Activated T-cell treated with anti-CD3 and anti-CD28 coated beads for 1 hour (primary cell): ENCODE results near the gene RPS10.
A peak's percentile ranks its signal among the peaks of the same experiment; 100 is the strongest.
"Not testable (repeated sequence)": the region's sequence is repeated elsewhere in the genome, so short reads cannot be mapped to it uniquely, and the experiment has no call there.

Source experiments
- DNase-seq: peaks from one replicate; pipeline ENCODE4 v3.0.0-alpha.2; 2020; ENCODE audit warnings: low read depth

Gene RPS10

DNA sequence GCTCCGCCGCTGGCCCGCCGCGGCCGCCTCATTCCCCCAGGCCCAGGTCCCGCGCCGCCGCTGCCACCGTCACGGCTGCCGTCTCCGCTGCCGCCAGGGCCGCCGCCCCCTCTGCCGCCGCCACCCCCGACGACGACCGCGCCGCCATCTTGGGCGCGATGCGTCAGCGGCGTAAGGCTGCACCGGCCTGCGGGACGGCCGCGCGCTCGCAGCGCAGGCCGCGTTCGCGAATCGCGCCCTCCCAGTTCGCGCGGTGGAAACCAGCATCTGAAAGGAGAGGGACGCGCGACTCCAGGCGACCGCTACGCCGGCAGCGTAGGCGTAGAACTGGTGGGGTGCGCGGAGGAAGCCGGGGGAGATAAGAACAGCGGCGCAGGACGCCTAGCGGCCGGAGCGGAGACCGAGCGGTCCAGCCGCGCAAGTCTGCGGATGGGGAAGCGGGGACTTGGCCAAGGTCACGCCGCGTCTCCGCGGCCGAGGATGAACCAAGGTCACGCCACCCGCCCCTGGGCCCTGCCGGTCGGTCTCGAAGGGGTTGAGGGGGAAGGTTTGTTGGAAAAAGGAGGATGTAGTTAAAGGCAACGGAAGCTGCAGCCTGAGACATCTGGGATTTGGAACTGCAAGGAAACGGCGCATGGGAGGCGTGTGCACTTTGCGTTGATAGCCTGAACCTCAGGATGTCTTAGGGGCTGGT is 33.2 kb downstream of the RPS10 start, which contains the start of gene NUDT3:
NUDT3 (minus strand) TSS at position 173 of the 694 bp plus-strand sequence. CDS start 307 bp downstream, outside the sequence.
- peak; percentile 89 for DNase-seq

DNA sequence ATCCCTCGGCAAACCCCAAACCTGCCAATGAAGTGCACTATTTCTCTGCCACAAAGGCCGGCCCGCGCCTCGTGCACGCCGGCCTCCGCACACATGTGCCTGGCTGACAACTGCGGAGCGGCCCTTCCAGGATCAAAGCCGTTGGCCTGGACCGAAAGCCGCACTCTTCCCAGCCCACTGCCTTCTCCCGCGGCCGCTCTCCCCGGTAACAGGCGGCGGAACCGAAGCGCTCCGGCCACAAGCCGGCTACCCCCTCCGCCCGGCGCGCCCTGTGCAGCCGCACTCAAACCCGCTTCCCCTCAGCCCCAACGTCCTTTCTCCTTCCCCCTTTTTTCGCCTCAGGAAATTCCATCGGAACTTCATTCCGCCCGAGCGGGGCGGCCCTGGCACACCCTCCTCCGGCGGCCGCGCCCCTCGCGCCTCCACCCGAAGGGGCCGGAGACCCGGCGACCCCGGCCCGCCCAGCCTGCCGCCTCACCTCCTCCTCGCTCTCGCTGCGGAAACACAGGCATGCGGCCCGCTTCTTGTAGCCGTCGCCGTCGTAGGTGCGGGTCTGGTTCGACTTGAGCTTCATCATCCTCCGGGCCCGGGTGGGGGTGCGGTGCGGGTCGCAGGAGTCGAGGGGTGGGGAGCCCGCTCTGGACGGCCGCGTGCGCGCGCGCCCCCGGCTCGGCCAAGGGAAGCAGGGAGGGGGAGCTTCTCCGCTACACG is 33.9 kb downstream of the RPS10 start:
- DNase-seq, result peak; percentile 32

DNA sequence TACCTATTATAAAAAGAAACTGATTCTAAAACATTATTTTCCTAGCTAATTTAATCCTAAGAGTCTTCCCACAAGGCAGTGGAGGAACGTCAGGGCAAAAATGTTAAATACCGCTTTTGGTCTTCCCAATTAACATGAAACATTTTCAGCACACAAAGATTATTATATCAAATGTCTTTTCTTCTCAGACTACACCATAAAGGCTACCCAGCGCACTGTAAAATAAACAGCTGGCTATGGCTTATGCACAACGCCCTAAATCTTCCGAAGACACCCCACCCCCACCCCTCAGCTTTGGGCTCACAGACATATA is 34.4 kb downstream of the RPS10 start:
- no peak for DNase-seq

DNA sequence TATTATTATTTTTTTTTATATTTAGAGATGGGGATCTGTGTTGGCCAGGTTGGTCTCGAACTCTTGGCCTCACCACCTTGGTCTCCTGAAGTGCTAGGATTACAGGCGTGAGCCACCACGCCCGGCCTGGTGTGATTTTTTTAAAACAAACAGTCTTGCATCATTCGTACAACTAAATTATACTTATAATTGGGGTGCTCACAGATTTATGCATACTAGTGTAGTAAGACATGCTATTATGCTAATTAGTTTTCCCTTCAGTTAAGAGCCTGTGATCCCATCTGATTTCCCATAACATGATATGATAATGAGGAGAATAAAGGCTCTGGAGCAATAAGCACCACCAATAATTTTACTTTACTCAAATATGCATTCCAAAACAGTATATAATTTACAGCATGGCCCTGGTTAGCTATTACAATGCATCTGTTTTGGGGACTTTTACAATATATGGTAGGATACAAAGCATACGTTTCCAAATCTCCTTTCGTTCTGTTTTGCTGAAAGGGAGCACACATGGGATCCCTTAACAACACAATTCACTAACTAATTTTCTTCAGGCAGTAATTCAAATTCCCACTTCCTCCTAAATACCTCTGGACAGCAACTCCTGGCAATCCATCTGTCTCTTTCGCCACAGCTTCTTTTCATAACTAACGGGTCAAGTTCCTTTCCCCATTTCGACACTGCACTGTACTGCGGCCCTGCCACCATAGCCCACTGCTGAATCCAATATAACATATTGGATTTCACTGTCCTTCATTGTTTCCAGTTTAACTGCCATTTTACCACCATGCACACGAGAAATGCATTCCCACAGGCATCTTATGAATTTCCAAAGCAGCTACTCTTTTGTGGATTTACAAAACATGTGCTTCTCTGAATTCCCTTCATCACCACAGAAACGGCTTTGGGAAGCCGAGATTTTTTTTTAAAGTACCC is 35.1 kb downstream of the RPS10 start:
- DNase-seq, result no peak

DNA sequence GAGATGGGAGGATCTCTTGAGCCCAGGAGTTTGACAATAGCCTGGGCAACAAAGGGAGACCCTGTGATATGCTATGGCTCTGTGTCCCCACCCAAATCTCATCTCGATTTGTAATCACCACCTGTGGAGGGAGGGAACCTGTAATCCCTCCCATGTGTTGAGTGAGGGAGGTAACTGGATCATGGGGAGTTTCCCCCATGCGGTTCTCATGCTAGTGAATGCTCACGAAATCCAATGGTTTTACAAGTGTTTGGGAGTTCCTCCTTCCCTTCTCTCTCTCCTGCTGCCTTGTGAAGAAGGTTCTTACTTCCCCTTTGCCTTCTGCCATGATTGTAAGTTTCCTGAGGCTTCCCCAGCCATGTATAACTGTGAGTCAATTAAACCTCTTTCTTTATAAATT is 36.8 kb downstream of the RPS10 start:
- no peak for DNase-seq

DNA sequence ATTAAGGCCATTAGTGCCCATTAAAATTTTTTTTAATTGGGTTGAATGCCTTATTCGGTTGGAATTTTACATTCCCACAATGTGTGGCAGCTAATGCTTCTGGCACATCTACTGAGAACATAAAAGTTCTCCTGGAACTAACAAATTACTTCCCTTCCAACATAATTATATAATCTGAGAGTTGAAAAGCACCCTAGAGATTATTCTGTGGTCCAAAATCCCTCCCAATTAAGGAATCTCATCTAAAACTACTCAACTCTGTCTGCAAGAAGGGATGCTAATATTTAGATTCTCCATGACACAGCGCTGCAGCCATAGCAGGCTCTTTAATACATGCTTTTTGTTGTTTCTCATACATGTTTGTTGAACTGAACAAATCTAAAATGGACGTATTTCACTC is 37.4 kb downstream of the RPS10 start:
- DNase-seq, result no peak

DNA sequence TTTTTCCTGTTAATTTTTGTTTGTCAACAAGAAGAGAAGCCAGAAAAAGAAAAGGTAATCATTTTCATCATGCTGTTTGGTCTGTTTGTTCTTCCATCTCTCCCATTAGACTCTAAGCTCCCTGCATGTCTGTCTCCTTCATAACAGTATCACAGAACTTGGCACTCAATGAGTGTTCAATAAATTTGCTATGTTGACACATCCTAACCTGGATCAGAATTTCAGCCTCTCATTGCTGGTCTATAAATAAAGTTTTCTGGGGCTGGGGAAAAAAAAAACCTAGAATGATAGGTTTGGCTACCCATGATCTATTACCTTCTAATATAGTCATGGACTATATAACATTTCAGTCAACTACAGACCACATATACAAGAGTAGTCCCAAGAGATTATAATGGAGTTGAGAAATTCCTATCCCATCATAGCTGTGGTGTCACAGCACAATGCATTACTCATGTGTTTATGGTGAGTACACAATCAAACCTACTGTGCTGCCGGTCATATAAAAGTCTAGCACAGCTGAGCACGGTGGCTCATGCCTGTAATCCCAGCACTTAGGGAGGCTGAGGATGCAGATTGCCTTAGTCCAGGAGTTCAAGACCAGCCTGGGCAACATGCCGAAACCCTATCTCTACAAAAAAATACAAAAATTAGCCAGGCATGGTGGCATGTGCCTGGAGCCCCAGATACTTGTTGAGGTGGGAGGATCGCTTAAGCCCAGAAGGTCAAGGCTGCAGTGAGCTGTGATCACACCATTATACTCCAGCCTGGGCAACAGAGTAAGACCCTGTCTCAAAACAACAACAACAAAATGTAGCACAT is 39.3 kb downstream of the RPS10 start:
- DNase-seq, result no peak

DNA sequence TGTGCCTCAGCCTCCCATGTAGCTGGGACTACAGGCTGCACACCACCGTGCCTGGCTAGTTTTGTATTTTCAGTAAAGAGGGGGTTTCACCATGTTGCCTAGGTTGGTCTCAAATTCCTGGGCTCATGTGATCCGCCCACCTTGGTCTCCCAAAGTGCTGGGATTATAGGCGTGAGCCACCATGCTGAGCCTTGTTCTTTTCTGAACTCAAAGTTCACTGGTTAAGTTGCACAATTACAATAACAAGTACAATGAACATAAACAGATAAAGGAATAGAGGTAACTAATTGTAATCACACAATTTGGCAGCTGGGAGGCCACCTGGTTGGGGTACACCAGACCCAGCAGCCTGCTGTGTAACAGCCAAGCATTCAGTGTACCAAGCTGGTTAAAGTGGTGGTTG is 40.1 kb downstream of the RPS10 start:
- DNase-seq, result no peak

DNA sequence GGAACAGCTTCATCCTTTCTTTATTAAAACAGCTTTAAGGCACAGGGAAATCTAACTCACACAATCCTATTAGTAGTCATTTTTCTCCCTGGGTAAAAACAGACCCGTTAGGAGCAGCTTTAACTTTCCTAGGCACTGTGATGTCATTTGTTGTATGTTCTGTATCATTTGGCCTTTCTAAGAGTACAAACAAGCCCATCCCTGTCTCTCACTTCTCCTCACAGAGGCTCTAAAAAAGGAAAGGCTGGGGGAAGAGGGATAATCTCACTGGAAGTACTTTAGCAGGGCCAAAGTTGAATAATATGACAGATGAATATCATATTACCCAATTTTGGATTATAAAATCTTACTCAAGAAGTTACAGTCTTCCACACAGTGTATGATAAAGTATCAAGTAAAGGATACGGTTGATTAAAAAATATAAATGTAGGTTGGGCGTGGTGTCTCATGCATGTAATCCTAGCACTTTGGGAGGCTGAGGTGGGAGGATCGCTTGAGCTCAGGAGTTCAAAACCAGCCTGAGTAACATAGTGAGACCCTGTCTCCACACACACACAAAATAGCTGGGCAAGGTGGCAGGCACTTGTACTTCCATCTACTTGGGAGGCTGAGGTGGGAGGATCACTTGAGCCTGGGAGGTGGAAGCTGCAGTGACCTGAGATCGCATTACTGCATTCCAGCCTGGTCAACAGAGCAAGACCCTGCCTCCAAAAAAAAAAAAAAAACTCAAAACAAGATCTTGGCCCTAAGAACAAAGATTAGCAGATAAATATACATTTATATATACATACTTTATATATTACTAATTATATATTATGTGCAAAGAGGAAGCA is 41.3 kb downstream of the RPS10 start:
- no peak for DNase-seq

DNA sequence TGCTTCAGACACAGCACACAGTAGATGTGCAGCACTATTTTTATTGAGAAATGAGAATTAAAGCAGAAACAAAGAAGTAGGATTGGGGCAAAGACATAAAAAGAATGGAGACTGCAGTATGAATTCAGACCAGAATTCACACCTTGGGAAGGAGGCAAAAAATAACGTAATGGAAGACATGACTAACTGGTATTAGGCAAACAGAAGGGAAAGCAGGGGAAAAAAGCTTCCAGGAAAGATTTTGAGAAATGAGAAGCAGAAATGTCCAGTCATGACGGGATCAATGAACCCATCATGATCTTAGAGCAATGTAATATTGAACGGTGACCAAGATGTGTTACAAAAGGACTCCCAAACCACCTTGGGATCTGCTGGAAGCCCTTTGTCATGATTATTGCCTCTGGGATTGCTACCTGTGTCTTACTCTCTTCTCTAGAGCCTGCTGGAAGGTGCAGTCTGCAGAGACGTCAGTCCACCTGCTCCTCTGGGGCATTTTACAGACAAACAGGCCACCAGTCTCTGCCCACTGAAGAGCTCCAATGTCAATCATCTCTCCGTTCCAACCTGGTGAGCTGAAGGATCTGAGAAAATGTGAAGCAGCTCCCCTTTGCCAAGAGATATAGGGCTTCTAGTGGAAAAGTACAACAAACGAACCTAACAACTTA is 42.1 kb downstream of the RPS10 start:
- DNase-seq, result no peak

DNA sequence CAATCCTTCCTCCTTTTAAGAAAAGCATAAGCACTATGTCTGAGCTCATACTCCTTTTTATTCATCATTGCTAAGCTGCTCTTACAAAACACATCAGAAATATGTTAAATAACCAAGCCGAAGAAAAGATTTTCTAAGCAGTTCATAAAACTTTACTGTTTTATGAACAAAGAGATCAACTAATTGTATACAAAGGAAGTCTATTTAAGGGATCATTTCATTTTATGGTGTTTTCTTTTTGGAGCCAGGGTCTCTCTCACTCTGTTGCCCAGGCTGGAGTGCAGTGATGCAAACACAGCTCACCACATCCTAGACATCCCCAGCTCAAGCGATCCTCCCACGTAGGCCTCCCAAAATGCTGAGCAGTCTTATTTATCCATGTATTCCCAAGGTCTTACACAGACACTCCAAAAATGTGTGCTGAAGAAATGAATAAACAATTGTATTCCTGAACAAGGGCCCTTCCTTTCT is 42.7 kb downstream of the RPS10 start:
- DNase-seq, result no peak

DNA sequence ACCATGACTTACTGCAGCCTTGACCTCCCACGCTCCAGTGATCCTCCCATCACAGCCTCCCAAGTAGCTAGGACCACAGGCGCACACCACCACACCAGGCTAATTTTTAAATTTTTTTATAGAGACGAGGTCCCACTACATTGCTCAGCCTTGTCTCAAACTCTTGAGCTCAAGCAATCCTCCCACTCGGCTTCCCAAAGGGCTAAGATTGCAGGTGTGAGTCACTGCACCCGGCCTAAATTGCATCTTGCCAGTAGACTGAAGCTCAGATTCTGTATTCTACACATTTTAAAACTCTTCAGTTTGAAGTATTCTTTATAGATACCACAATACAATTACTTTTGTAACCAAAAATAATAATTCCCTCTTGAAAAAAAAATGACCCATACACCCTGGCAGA is 44.8 kb downstream of the RPS10 start:
- no peak for DNase-seq

DNA sequence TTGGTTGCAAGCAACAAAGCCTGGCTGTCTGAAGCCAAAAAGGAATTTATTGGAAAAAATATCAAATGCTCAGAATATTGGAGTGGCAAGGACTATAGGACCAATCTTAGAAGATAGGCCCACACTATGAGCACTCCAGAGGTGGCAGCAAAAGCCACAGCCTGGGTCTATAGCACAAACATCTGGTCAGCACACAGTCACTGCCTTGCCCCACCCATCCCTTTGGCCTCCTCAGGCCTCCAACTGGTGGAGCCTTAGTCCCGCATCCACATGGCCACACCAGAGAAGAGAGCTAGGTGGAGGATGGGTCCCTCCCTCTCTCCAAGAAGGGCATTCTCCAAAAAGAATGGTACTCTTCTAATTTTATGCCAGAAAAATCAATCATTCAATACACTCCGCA is 47.4 kb downstream of the RPS10 start:
- no peak for DNase-seq

DNA sequence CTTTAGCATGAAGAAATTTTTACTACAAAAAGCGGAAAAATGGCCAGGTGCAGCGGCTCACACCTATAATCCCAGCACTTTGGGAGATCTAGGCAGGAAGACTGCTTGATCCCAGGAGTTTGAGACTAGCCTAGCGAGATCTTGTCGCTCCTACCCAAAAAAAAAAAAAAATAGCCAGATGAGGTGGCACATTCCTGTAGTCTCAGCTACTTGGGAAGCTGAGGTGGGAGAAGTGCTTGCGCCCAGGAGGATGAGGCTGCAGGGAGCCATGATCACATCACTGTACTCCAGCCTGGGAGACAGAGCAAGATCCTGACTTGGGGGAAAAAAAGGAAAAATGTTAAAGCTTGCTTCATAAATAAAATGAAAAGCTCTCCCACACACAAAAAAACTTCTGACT is 47.9 kb downstream of the RPS10 start:
- DNase-seq, result no peak

DNA sequence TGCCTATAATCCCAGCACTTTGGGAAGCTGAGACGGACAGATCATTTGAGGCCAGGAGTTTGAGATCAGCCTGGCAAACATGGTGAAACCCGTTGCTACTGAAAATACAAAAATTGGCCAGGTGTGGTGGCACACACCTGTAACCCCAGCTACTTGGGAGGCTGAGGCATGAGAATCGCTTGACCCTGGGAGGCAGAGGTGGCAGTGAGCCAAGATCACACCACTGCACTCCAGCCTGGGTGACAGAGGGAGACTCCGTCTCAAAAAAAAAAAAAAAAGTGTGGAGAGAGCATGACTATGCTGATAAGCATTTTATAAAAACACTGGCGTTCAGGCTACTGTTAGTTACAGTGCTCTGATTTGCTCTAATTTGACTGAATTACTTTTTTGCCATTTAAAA is 48.3 kb downstream of the RPS10 start:
- DNase-seq, result not testable (repeated sequence)

DNA sequence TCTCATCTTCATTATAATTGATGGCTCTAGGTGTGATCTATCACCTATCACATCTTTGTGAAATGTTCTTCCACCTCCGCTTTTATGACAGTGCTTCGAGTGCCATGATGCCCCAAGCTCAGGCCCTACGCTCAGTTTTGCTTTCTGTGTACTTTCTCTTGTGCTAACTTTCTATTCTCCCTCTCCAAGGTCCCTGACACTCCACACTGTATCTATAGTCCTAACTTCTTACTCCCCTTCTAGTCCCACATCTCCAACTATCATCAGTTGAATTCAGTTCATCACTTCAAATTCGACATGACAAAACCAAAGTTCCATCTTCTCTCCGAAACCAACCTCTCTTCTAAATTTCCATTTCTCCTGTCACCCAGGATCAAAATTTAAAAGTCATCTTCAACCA is 50.0 kb downstream of the RPS10 start:
- no peak for DNase-seq

DNA sequence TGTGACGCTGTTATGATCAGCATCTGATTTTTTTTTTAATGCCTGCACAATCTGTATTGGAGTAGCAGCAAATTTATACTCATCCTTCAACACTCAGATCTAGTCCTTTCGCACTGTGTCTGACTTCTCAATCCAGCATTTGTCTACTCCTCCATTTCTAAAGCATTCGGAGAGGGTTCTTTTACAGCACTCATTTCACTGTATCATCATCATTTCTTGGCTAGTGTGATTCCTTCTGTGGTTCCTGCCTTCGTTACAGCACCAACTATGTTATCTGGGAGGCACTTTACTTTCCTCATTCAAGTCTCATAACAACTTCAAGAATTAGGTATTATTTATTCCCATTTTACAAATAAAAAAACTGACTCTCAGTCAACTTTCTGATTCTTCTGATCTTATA is 51.4 kb downstream of the RPS10 start:
- no peak for DNase-seq

DNA sequence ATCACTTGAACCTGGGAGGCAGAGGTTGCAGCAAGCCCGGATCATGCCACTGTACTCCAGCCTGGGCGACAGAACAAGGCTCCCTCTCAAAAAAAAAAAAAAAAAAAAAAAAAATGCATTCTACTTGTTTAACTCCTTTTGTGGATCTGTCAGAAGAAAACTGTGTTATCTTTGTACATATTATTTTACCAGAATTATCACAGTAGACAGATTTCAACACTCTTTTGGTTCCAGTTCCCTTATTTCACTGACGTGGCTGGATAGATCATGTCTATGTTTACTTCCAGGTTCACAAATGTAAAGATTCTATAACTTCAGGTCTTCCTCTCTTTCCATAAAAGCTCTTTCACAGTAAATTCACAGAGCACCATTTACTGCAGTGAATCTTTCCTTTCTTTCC is 51.8 kb downstream of the RPS10 start:
- DNase-seq, result no peak

DNA sequence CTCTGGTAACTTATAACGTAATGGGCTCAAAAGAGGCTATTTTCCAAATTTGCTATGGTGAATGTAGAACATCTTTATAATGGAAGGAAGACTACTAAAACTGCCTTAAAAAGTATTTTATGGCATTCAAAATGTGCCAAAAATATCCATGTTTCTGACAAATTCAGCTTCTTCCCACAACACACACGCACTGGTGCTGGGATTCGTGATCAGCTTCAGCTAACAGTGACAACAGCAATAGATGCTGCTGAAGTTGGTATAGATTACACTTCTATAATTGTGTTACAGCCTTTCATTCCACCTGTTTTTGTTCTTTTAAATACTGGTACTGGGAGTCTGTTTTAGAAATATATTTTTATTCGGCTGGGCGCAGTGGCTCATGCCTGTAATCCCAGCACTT is 52.4 kb downstream of the RPS10 start:
- no peak for DNase-seq

DNA sequence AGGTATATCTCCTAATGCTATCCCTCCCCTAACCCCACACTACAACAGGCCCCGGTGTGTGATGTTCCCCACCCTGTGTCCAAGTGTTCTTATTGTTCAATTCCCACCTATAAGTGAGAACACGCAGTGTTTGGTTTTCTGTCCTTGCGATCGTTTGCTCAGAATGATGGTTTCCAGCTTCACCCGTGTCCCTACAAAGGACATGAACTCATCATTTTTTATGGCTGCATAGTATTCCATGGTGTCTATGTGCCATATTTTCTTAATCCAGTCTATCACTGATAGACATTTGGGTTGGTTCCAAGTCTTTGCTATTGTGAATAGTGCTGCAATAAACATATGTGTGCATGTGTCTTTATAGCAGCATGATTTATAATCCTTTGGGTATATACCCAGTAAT is 54.0 kb downstream of the RPS10 start:
- DNase-seq, result not testable (repeated sequence)
